MM.1S (cell line): Measurements from ENCODE around the gene CDK2.

Experiments
- DNase-seq: peaks from one replicate; pipeline ENCODE4 v3.0.0-alpha.2; 2015
- H2AFZ ChIP-seq: fragments of 300-600 bp; sonication (generic); 2 replicates; pipeline ENCODE4 v1.6.0; 2016; ENCODE audit warnings: antibody characterized with exemption, low read length
- H3F3A ChIP-seq: fragments of 300-600 bp; sonication (generic); 2 replicates; pipeline ENCODE4 v1.6.1; 2016; ENCODE audit warnings: mild to moderate bottlenecking, antibody characterized with exemption, low read length, moderate library complexity, mixed read lengths; ENCODE audit not compliant: insufficient read depth
- H3K27ac ChIP-seq: fragments of 300-600 bp; sonication (generic); 2 replicates; pipeline ENCODE4 v1.5.1; 2016; ENCODE audit warnings: mild to moderate bottlenecking, low read length
- H3K27me3 ChIP-seq: fragments of 300-600 bp; sonication (generic); replicated peaks from 2 replicates; pipeline ENCODE4 v1.6.0; 2016; ENCODE audit warnings: low read length; ENCODE audit not compliant: insufficient read depth
- H3K36me3 ChIP-seq: fragments of 300-600 bp; sonication (generic); replicated peaks from 2 replicates; pipeline ENCODE4 v1.6.1; 2016; ENCODE audit warnings: mild to moderate bottlenecking, low read length, mixed read lengths; ENCODE audit not compliant: insufficient read depth
- H3K4me1 ChIP-seq: fragments of 300-600 bp; sonication (generic); 2 replicates; pipeline ENCODE4 v1.6.1; 2016; ENCODE audit warnings: low read length, mixed read lengths
- H3K4me2 ChIP-seq: fragments of 300-600 bp; sonication (generic); 2 replicates; pipeline ENCODE4 v1.6.0; 2016; ENCODE audit warnings: low read depth, low read length
- H3K4me3 ChIP-seq: fragments of 300-600 bp; sonication (generic); 2 replicates; pipeline ENCODE4 v1.5.1; 2016; ENCODE audit warnings: low read length, mixed read lengths
- H3K79me2 ChIP-seq: fragments of 300-600 bp; sonication (generic); 2 replicates; pipeline ENCODE4 v1.6.1; 2016; ENCODE audit warnings: mixed run types, low read length, mixed read lengths
- H3K9ac ChIP-seq: fragments of 300-600 bp; sonication (generic); 2 replicates; pipeline ENCODE4 v1.6.1; 2016; ENCODE audit warnings: low read length, mixed read lengths
- H3K9me2 ChIP-seq: fragments of 300-600 bp; sonication (generic); replicated peaks from 2 replicates; pipeline ENCODE4 v1.6.1; 2016; ENCODE audit warnings: mild to moderate bottlenecking, low read length, mixed read lengths; ENCODE audit not compliant: insufficient read depth
- H3K9me3 ChIP-seq: fragments of 300-600 bp; sonication (generic); replicated peaks from 2 replicates; pipeline ENCODE4 v1.6.1; 2016; ENCODE audit warnings: mild to moderate bottlenecking, low read length, mixed read lengths; ENCODE audit not compliant: insufficient read depth
- H4K20me1 ChIP-seq: fragments of 300-600 bp; sonication (generic); 2 replicates; pipeline ENCODE4 v1.6.1; 2016; ENCODE audit warnings: mild to moderate bottlenecking, low read length, moderate library complexity, mixed read lengths; ENCODE audit not compliant: insufficient read depth
- EZH2 ChIP-seq: fragments of 300-600 bp; sonication (generic); optimal IDR thresholded peaks from 2 replicates; pipeline ENCODE3; 2017; ENCODE audit warnings: low read depth, mild to moderate bottlenecking, antibody characterized with exemption, low read length, mixed read lengths
- EZH2phosphoT487 ChIP-seq: fragments of 300-600 bp; sonication (generic); IDR thresholded peaks from 2 replicates; pipeline ENCODE4 v1.6.1; 2018; ENCODE audit warnings: antibody characterized with exemption, low read length
- TF ChIP-seq, protein P1 (sequence below): fragments of 300-600 bp; sonication (generic); IDR thresholded peaks from 2 replicates; pipeline ENCODE4 v1.5.1; 2016; ENCODE audit warnings: antibody characterized with exemption, low read length, mixed read lengths

CDK2 gene

GRCh38 chr12:55935738-55936151 is 30.9 kb upstream of the CDK2 start:
- Histone ChIP-seq H2AFZ (no peak overlapping the region), H3K4me3 (no peak overlapping the region), H3K4me2 (no peak overlapping the region), H3F3A (no peaks in the 10 kb centered on the region), H3K36me3 (no peaks in the 10 kb centered on the region), H3K9ac (no peak overlapping the region), H3K9me2 (no peaks in the 10 kb centered on the region), H3K4me1 (peaks cover 13% of the 10 kb centered on the region), H3K27ac (no peak overlapping the region), H3K79me2 (no peaks in the 10 kb centered on the region), H3K27me3 (0 out of 2 replicates have a peak, but pooled peaks cover 10% of the 10 kb centered on the region), H3K9me3 (no peaks in the 10 kb centered on the region), H4K20me1 (no peaks in the 10 kb centered on the region)
- DNase-seq = no peak
- TF ChIP-seq EZH2 (no peak), EZH2phosphoT487 (no peak)
- TF ChIP-seq, protein P1, sequence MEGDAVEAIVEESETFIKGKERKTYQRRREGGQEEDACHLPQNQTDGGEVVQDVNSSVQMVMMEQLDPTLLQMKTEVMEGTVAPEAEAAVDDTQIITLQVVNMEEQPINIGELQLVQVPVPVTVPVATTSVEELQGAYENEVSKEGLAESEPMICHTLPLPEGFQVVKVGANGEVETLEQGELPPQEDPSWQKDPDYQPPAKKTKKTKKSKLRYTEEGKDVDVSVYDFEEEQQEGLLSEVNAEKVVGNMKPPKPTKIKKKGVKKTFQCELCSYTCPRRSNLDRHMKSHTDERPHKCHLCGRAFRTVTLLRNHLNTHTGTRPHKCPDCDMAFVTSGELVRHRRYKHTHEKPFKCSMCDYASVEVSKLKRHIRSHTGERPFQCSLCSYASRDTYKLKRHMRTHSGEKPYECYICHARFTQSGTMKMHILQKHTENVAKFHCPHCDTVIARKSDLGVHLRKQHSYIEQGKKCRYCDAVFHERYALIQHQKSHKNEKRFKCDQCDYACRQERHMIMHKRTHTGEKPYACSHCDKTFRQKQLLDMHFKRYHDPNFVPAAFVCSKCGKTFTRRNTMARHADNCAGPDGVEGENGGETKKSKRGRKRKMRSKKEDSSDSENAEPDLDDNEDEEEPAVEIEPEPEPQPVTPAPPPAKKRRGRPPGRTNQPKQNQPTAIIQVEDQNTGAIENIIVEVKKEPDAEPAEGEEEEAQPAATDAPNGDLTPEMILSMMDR = no peak

DNA sequence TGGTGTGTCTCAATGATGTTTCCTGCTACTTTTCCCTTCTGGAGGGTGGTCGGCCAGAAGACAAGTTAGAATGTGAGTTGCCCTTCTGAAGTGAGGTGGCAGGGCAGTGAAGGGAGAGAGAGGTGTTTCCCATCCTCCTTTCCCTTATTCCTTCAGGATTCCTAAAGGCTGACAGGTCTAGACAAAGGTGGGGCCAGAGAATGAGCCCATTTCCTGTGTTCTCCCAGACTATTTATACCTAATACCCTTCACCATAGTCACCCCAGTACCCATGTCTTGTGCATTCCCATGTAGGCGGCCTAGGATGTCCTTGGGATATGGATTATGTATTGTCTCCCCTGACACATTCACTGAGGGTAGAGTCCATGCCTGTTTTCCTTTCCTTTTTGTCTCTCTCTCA is 28.6 kb upstream of the CDK2 start:
- Histone ChIP-seq H3K9me2 (no peaks in the 10 kb centered on the region), H4K20me1 (no peaks in the 10 kb centered on the region), H3K9me3 (no peaks in the 10 kb centered on the region), H2AFZ (no peak overlapping the region), H3K27me3 (0 out of 2 replicates have a peak, but pooled peaks cover 1% of the 10 kb centered on the region), H3K4me1 (peaks cover 3% of the 10 kb centered on the region; the same call in 1 of the 2 replicates), H3K4me2 (no peak overlapping the region), H3K4me3 (no peak overlapping the region), H3K9ac (no peak overlapping the region), H3K36me3 (no peaks in the 10 kb centered on the region), H3K79me2 (no peaks in the 10 kb centered on the region), H3K27ac (no peak overlapping the region), H3F3A (no peaks in the 10 kb centered on the region)
- TF ChIP-seq EZH2phosphoT487 (no peak), EZH2 (no peak)
- TF ChIP-seq, protein P1 = no peak
- DNase-seq = no peak

- H2AFZ ChIP-seq = no peak overlapping the region
- no peak overlapping the region for H3K9ac ChIP-seq
- H3K27ac ChIP-seq = no peak overlapping the region
Observed at GRCh38 chr12:55938826-55939501, 27.7 kb upstream of the CDK2 start.

More at GRCh38 chr12:55938826-55939501, 27.7 kb upstream of the CDK2 start:
- TF ChIP-seq EZH2phosphoT487 = no peak
- TF ChIP-seq, protein P1 = no peak
- no peak for TF ChIP-seq EZH2
- Histone ChIP-seq H3K9me2 (no peaks in the 10 kb centered on the region), H3K4me2 (no peak overlapping the region), H3K4me3 (no peak overlapping the region), H3F3A (no peaks in the 10 kb centered on the region), H3K36me3 (no peaks in the 10 kb centered on the region), H4K20me1 (no peaks in the 10 kb centered on the region), H3K79me2 (no peaks in the 10 kb centered on the region), H3K4me1 (peaks cover 3% of the 10 kb centered on the region; the same call in 1 of the 2 replicates), H3K27me3 (no peaks in the 10 kb centered on the region), H3K9me3 (no peaks in the 10 kb centered on the region)
- DNase-seq = no peak
